HG03469 (cell line): Measurements from ENCODE around the gene CREBBP.

Experiments used
- ATAC-seq: cut with Tn5 transposase; IDR thresholded peaks from one replicate; pipeline ENCODE4 v1.9.1; 2021; ENCODE audit warnings: mild to moderate bottlenecking, moderate library complexity, moderate number of reproducible peaks; ENCODE audit not compliant: unreplicated experiment

Gene CREBBP

DNA sequence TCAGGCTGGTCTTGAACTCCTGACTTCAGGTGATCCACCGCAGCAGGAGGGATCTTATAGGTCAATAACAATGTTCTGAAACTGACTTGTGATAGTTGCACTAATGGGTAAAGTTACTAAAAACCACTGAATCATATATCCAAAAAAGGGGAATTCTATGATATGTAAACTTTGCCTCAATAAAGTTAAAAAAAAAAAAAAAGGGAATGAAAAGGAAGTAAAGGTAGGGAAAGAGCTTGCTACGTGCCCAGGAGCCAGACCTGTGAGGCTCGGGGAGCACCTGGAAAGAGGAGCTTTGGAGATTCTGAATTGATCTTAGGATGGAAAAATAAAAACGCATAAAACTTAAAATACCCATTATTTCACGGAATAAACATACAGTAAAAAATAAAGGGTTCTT, 142.4 kb downstream of the CREBBP start:
- ATAC-seq = no peak

DNA sequence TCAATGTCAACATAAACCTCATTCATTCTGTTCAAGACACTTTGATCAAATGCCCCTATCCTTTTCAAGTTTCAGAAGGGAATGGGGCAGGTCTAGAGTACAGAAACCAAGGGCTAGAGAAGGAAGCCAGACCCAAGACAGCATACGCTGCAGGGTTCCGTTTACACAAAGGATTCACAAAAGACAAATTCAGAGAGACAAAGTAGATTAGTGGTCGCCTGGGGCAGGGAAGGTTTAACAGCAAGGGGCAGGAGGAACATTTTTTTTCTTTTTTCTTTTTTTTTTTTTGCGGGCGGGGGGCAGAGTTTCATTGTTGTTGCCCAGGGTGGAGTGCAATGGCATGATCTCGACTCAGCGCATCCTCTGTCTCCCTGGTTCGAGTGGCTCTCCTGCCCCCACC, 143.3 kb downstream of the CREBBP start:
- no peak for ATAC-seq

GRCh38 chr16:3736116-3736515, 144.4 kb downstream of the CREBBP start:
- no peak for ATAC-seq

DNA sequence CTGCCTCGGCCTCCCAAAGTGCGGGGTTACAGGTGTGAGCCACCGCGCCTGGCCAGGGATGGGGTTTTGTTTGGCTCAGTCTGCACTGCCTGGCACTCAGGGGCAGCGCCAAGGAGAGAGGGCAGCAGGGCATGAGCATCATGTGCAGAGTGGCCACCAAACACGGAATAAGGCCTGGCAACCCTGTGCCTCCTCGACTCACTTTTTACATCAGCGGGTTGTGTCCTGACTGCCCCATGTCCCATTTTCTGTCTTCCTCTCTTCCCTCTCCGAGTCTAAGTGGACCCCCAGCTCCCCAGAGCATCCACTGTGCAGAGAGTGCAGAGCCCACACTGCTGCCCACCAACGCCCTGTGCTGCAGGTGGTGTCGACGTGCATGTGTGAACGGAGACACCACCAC, 145.0 kb downstream of the CREBBP start:
- no peak for ATAC-seq

- ATAC-seq = no peak
These were observed 145.7 kb downstream of the CREBBP start for GRCh38 chr16:3734758-3735221.

DNA sequence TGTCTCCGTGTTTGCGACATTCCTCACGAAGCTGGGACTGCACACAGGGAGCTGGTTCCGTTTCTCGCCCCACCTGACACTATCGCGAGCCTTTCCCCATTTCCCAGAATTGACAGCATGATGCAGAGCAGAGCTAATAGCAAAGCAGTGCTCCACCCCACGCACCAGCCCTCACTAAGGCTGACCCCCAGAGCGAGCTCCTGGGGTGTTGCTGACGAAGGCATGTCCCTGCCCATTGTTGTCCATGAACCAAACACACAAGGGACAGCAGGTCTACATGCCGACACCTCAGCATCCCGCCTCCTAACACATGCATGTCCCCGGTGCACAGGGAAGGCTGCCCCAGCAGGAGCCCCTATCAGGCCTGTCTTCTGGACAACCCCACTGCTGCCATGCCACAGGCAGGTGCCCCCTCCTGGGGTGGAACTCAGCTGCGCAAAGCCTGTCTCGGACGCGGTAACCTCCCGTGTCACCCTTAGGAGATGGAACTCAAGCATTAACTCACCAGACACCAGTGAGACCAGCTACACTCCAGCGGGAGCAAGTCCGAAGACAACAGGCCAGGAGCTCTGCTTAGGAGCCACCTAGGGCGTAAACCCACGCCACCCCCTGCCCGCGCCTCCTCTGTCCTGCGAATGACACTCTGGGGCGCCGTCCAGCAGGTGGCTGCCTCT, 146.3 kb downstream of the CREBBP start:
- ATAC-seq = no peak

GRCh38 chr16:3732171-3732570, 148.3 kb downstream of the CREBBP start:
- ATAC-seq = no peak

- no peak for ATAC-seq
These were observed 149.2 kb downstream of the CREBBP start for GRCh38 chr16:3731126-3731935.

- ATAC-seq = no peak
These were observed 150.1 kb downstream of the CREBBP start for GRCh38 chr16:3730161-3731125.

DNA sequence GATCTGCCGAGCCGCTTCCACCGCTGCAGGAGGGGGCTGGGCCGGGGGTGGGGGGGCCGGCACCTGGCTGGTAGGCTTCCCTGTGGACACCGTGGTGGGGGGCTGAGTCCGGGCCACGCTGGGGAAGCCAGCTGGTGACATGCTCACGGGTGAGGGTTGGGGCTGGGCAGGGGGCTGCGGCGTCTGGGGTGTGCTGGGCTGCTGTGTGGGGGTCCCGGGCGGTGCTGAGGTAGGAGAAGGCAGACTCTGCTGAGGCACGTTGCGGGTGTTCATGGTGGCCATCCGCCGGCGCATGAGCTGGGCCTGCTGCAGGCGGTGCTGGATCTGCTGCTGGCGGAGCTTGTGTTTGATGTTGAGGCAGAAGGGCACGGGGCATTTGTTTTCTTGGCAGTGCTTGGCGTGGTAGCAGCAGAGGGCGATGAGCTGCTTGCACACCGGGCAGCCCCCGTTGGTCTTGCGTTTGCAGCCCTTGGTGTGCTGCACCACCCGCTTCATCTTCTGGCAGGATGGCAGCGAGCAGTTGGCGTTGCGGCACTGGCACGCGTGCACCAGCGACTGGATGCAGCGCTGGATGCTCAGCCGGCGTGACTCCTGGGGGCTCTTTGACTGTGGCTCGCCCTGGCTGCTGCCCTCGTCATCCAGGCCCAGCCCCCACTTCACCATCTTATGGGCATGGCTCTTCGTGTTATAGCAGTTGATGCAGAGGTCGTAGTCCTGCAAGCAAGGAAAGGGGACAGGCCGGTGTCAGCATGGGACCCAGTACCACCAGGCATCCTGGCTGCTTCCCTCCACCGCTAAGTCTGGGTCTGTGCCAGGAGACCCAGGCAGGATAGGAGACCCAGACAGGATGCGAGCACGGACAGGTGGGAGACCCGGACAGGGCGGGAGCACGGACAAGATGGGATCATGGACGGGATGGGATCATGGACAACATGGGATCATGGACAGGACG, 151.1 kb downstream of the CREBBP start:
- ATAC-seq = no peak

DNA sequence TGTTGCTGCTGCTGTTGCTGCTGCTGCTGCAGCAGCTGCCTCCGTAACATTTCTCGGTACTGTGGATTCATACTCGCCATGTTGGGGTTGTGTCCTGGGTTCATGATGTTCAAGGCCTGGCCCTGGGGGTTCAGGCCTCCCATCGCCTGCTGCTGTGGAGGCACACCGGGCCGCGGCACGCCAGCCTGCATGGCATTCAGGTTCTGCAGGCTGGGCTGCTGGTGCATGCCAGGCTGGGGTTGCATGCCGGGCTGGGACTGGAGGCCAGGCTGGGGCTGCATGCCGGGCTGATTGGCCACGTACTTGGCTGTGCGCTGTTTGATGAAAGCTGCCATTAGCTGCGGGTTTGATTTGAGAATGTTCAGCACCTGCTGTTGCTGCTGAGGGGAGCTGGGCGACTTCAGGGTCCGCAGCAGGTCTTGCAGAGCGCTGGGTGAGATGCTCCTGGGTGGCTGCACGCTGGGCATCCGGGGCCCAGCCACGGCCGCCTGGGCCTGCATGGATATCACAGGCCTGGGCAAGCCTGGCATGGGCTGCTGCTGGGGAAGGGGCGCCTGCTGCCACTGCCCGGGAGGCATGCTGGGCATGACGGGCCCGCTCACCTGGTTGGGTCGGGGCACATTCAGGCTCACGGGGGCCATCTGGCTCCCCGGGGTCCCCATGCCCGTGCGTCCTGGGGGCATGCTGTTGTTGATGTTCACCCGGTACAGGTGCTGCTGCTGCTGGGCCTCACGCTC, 151.9 kb downstream of the CREBBP start:
- ATAC-seq = no peak

- ATAC-seq = no peak
These were observed 152.6 kb downstream of the CREBBP start for GRCh38 chr16:3727806-3728381.

DNA sequence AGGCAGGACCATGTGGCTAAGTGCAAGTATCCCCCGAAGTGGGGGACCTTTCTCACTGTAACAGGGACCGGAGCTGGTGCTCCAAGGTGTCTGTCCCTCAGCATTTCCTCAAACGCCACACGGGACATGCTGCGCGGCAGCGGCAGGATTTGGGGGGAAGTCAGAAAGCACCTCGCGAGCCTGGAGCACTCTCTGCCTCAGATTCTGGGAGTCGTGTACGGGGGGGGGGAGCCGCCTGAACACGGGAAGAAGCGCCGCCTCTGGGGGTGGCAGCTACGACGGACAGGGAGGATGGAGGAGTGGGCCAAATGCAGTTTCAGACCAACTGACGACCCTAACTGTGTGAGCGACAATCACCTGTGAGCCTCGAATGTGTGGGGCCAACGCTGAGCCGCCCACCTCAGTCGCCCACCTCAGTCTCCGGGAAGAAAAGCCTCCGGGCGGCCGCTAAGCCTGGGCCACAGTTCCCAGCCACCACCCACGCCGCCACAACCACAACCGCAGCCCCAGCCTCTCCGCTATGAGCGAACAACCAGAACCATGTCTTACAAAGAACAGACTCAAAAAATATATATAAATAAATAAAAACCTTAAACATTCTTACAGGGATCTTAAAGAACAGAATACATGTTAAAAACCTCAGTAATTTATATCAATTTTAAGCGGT, 154.4 kb downstream of the CREBBP start:
- ATAC-seq = no peak

- no peak for ATAC-seq
These were observed 155.2 kb downstream of the CREBBP start for GRCh38 chr16:3725276-3725675.

GRCh38 chr16:3722508-3722907, 158.0 kb downstream of the CREBBP start:
- ATAC-seq = no peak

DNA sequence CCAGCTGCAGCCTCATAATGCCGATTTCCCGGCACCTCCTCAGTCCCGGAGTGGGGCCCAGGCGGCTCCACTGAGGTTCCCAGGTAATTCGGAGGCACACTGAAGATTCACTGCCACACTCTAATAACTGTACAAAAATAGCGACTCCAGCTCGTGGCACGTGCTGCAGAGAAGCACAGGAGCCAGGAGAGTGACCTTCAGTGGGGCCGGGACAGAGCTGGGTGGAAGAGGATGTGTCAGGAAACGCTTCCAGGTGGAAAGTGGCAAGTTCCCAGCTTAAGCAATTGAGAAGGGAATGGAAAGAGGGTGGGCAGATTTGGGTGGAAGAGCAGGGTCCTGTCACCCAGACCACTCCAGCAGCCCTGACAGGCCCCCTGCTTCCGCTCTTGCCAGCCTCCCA, 160.1 kb downstream of the CREBBP start:
- ATAC-seq = no peak

DNA sequence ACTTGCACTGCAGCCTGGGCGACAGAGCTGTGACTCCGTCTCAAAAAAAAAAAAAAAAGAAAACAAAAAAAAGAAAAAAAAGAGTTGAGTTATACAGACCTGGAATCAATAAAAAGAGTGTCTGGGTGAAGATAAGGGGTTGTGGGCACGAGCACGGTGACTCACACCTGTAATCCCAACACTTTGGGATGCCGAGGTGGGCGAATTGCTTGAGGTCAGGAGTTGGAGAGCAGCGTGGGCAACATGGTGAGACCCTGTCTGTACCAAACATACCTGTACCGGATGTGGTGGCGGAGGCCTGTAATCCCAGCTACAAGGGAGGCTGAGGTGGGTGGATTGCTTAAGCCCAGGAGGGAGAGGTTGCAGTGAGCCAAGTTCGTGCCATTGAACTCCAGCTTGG, 161.9 kb downstream of the CREBBP start:
- no peak for ATAC-seq

DNA sequence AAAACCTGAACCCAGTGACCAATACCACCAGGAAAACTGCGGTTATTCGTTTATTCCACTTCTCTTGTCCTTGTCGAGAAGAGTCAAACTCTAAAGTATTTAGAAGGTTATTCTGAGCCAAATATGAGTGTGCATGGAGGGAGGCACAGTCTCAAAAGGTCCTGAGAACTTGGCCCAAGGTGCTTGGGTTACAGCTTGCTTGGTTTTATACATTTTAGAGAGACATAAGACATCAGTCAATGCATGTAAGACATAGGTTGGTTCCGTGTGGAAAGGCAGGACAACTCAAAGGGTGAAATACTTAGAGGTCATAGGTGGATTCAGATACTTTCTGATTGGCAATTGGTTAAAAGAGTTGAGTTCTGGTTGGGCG, 162.5 kb downstream of the CREBBP start:
- no peak for ATAC-seq
